HG02571 (cell line): ENCODE measurements around the gene EIF3A.
A peak's percentile ranks its signal among the peaks of the same experiment; 100 is the strongest.
"Not testable (repeated sequence)": the region's sequence is repeated elsewhere in the genome, so short reads cannot be mapped to it uniquely, and the experiment has no call there.

Source experiments
- ATAC-seq: cut with Tn5 transposase; IDR thresholded peaks from one replicate; pipeline ENCODE4 v1.9.1; 2021; ENCODE audit warnings: mild to moderate bottlenecking, moderate library complexity; ENCODE audit not compliant: unreplicated experiment

Gene EIF3A

GRCh38 chr10:119059557-119059956, 21.1 kb downstream of the EIF3A start:
- ATAC-seq, result no peak

DNA sequence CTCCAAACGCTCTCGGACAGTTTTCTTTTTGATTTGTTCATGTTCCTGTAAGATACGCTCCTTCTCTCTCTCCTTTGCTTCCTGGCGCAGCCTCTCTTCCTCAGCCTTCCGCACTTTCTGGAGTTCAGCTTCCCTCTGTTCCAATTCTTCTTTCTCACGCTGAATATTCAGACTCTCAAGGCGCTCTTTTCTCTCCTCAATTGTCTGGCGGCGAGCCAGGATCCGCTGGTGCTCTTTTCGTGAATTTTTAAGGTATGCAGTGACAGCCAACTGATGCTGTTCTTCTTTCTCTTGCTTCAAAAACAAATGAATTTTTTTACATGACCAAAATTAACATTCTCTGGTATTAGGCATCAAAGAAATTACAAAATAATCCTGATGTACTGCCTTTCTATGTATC, 22.6 kb downstream of the EIF3A start:
- ATAC-seq, result no peak

DNA sequence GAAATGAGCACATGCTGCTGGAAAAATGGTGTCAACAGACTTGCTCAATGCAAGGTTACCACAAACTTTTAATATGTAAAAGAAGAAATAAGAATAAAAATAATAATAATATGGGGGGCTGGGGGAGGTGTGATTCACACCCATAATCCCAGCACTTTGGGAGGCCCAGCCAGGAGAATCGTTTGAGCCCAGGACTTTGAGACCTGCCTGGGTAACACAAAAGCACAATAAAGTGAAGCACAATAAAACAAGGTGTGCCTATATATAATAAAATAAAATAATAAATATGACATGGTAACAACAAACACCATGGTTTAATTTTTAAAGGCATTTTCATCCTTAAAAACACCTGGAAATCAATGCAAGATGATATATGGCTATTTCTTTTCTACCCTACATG, 25.1 kb downstream of the EIF3A start:
- ATAC-seq, result no peak

GRCh38 chr10:119051775-119052174, 28.8 kb downstream of the EIF3A start:
- no peak for ATAC-seq

GRCh38 chr10:119049777-119050176, 30.8 kb downstream of the EIF3A start:
- ATAC-seq, result no peak

GRCh38 chr10:119049361-119049760, 31.3 kb downstream of the EIF3A start:
- no peak for ATAC-seq

DNA sequence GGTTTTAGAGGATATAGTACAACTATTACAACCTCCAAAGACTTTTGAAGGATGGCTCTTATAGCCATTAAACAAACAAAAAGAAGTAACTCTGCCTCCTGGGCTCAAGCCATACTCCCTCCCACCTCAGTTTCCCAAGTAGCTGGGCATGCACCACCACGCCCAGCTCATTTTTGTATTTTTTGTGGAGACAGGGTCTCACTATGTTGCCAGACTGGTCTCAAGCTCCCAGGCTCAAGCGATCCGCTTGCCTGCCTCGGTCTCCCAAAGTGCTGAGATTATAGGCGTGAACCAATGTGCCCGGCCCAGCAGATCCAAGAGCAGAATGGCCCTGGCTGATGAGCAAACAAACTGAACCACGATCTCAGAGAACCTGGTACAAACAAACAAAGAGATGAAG, 35.1 kb downstream of the EIF3A start:
- no peak for ATAC-seq

GRCh38 chr10:119042169-119042568, 38.4 kb downstream of the EIF3A start:
- no peak for ATAC-seq

DNA sequence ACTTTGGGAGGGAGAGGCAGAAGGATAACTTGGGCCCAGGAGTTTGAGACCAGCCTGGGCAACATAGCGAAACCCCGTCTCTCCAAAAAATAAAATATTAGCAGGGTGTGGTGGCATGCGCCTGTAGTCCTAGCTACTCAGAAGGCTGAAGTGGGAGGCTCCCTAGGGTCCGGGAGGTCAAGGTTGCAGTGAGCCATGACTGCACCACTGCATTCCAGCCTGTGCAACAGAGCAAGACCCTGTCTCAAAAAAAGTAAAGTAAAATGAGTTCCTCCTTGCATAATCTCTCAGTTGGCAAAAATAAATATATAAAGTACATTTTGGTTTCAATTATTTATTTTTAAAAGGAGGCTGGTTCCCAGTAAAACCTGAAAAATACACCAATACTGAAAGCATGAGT, 39.3 kb downstream of the EIF3A start:
- no peak for ATAC-seq

- no peak for ATAC-seq
Measured at GRCh38 chr10:119039161-119039560, 41.5 kb downstream of the EIF3A start.

- ATAC-seq, result no peak
Measured at GRCh38 chr10:119031496-119032059, 49.0 kb downstream of the EIF3A start.

GRCh38 chr10:119030421-119031250, 50.0 kb downstream of the EIF3A start:
- peak; percentile 43 for ATAC-seq

GRCh38 chr10:119029613-119030420, 50.8 kb downstream of the EIF3A start, which contains the start of gene NANOS1:
Gene NANOS1 (plus strand): TSS chr10:119029714. CDS start chr10:119029802, 88 bp downstream.
- peak; percentile 26 for ATAC-seq

- ATAC-seq, result peak; percentile 63
Measured at GRCh38 chr10:119028900-119029612, 51.6 kb downstream of the EIF3A start.

- not testable (repeated sequence) for ATAC-seq
Measured at GRCh38 chr10:119028445-119028899, 52.1 kb downstream of the EIF3A start.

DNA sequence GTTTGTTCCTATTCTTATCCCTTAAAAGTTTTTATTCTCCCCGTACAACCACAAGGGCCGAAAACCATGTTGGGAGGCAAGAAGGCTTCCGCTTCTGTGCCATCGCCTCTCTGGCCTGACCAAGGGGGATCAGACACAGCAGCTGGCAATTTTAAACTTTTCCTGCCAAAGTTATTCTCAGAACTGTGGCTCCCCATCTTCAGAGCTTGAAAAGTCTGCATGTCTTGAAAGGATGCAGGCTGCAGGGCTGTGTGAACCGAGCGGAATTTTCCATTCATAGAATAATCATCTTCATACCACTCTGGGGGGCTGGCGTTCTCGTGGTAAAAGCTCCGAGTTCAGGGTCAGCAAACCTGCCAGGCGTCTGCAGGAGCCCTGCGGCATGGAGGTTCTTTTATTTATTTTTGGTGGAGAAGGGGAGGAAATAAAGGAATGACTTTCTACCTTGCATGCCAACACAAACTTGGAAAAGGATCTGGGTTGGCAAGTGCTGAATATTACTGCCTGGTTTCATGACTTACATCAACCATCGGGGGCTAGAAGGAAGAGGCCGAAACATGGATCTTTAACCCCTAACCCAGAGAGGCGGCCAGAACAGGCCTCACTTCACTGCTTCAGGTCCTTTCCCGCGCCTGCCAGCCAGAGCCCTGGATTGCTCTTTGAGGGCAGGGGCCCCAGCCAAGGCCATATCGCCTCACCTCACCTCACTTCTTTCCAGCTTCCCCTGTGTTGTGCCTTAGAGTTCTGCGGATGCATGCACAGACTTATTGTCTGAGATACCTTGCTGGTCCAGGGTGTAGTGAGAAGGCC, 54.1 kb downstream of the EIF3A start:
- no peak for ATAC-seq

DNA sequence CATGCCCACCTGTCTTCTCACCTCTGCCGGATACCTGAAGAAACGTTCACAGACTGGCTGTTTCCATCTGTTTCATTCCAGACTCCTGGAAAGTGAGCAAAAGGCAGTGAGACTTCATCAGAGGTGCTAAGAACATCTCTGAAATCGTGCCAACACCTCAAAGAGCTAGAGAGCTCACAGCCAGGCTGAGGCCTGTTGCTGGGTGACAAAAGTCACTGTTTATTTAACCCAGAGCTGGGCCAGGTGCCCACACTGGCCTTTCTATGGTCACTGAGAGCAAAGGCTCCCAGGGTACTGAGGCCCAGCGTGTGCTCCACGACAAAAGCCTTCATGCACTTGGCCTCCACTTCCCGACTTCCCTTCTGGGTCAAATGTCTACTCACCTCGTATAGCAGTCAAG, 54.8 kb downstream of the EIF3A start:
- ATAC-seq, result no peak

DNA sequence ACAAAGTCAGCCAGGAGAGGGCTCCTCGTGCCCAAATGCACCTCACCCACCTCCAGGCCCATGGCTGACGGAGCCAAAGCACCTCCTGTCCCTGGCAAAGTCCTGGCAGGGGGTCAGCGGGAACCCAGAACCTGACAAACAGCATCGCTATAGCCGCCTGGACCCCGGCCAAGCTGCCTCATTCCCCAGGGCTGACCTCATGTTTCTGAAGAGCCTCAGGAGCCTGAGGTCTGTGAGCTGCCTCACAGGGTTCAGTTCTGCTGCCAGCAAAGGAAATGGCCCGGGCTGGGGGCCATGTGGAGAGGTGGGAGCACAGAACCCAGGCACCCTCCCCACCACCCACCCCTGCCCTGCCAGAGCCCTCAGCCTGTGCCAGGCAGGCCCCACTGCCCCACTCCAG, 55.3 kb downstream of the EIF3A start:
- ATAC-seq, result no peak

GRCh38 chr10:119024882-119025281, 55.7 kb downstream of the EIF3A start:
- ATAC-seq, result no peak

- ATAC-seq, result no peak
Measured at GRCh38 chr10:119023553-119023868, 57.1 kb downstream of the EIF3A start.
